Fibroblast of pulmonary artery (primary cell): ENCODE data around the gene MIS12.

Source experiments
- DNase-seq: peaks from one replicate; pipeline ENCODE4 v3.0.0-alpha.2; 2010; ENCODE audit warnings: low read depth
- H3K4me3 ChIP-seq: replicated peaks from 2 replicates; pipeline ENCODE4 v1.5.1; 2011; ENCODE audit warnings: low read depth, mild to moderate bottlenecking, control low read depth, low read length, moderate library complexity
- CTCF ChIP-seq: IDR thresholded peaks from 2 replicates; pipeline ENCODE4 v1.5.1; 2011; ENCODE audit warnings: mild to moderate bottlenecking, control low read depth, low read length, inconsistent platforms; ENCODE audit errors: missing control alignments

The MIS12 gene

GRCh38 chr17:5516060-5516792, 29.9 kb downstream of the MIS12 start:
- no peak overlapping the region for H3K4me3 ChIP-seq
- no peak for TF ChIP-seq CTCF
- peak; percentile 92 for DNase-seq

- no peak overlapping the region for H3K4me3 ChIP-seq
- no peak for TF ChIP-seq CTCF
- no peak for DNase-seq
Observed at GRCh38 chr17:5522476-5522875, 36.1 kb downstream of the MIS12 start.

GRCh38 chr17:5523249-5523648, 36.9 kb downstream of the MIS12 start:
- no peak for DNase-seq
- no peak for TF ChIP-seq CTCF
- H3K4me3 ChIP-seq = no peak overlapping the region

- TF ChIP-seq CTCF = no peak
- DNase-seq = peak; percentile 96
- H3K4me3 ChIP-seq = no peak overlapping the region
Observed at GRCh38 chr17:5526821-5527598, 40.6 kb downstream of the MIS12 start.

DNA sequence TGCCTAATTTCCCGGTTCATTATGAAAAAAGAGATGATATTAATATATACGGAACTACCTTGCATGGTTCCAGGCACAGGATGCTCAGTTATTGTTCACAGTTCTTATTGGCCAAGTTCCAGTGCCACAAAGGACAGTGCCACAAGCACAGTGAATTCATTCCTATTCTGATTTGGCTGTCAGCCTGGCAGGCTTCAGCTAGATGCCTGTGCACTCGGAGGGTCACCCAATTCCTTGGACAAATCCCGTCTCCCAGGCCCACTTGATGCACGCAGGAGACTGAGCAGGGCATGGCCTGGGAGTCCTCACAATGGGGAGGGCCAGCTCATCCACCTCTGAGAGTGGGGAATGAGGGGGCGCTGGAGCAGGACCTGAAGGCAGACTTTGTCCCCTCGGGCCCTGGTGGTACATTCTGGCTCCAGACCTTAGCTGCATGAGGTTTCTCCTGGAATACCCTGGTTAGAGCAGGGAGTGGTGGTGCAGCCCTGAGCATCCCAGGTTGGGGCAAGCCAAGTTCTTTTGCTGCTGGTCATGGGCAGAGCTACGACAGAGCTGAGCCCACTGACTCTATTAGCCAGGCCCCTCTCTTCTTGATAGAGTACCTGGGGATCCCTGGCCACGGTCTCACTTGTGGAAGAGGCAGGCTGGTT, 41.4 kb downstream of the MIS12 start:
- H3K4me3 ChIP-seq = no peak overlapping the region
- DNase-seq = no peak
- TF ChIP-seq CTCF = no peak

GRCh38 chr17:5530265-5531084, 44.1 kb downstream of the MIS12 start:
- DNase-seq = no peak
- TF ChIP-seq CTCF = no peak

More at GRCh38 chr17:5530265-5531084, 44.1 kb downstream of the MIS12 start:
- H3K4me3 ChIP-seq = no peak overlapping the region
